ENCODE results near the gene ADCY1. TPM values are rescaled to one million over a fixed set of nuclear protein-coding genes. Genes with fewer than 3 reads are reported as not detected.

Gene ADCY1
- total RNA-seq, 2 experiments from 2014 or later = 0.25 to 0.32 TPM

GRCh38 chr7:45649560-45650346 lies 75.6 kb downstream of the ADCY1 start:
- ChIA-PET CTCF (interaction anchor here (0.6 kb wide), 1 partner anchor 89 kb away, joined by 3 read pairs; no protein-coding TSS in a partner anchor), POLR2A (no interaction called here)

- CTCF ChIA-PET = no interaction called here
- POLR2A ChIA-PET = no interaction called here
Observed at GRCh38 chr7:45650404-45651394, 76.5 kb downstream of the ADCY1 start.

- ChIA-PET POLR2A (no interaction called here), CTCF (no interaction called here)
Observed at GRCh38 chr7:45651540-45651939, 77.4 kb downstream of the ADCY1 start.

DNA sequence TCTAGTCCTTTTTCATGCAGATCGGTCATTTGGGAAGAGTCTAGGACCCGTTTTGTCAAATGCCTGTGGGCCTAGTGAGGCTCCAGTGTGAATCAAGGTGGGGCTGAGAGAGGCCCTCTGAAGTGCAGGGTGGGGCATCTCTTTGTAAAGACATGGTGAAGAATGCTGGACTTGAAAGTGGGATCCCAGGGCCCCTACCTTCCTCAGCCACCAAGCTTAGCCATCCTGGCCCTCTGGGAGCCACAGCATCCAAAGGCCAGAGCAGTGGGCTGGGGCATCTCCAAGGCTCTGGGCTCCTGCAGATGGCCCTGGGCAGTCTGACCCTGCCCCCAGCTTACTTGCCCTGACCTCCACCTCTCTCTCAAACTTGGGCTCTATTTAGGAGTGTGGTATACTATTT lies 78.5 kb downstream of the ADCY1 start:
- ChIA-PET POLR2A (no interaction called here), CTCF (no interaction called here)

DNA sequence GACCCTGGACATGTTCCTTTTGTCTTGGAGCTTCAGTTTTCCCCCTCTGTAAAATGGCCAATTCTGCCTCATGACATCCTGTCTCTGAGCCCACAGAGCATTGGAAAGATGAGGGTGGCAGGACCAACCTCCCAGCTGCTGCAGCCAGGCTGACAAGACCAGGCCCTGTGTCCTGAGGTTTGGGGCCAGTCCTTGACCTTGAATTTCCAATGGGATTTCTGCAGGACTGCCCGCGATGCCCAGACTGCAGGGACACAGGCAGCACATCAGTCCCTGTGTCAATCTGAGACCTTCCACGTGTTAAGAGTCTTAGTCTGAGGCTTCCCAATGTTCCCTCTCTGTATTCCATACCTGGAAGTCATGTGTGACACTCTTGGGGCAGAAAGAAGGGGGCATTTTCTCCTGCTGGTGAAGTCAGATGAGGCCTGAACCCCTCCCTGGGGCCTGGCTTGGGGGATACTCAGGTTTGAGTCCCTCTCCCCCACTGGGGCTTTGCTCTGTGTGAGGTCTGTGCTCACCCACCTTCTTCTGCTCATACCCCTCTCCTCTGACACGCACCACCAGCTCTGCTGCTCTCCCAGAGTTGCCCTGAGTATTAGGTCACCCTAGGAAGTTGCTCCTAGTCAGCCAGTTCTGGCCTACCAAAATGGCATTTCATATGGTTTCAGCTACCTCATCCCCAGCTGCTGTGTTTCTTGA lies 79.2 kb downstream of the ADCY1 start:
- ChIA-PET CTCF (interaction anchor here (1.1 kb wide), 1 partner anchor 9 kb away, joined by 3 read pairs; no protein-coding TSS in a partner anchor), POLR2A (no interaction called here)

- CTCF ChIA-PET = no interaction called here
- POLR2A ChIA-PET = no interaction called here
Observed at GRCh38 chr7:45654341-45654740, 80.2 kb downstream of the ADCY1 start.

GRCh38 chr7:45655539-45655938 lies 81.4 kb downstream of the ADCY1 start:
- ChIA-PET POLR2A (no interaction called here), CTCF (no interaction called here)

- CTCF ChIA-PET = no interaction called here
- POLR2A ChIA-PET = no interaction called here
Observed at GRCh38 chr7:45656431-45656830, 82.3 kb downstream of the ADCY1 start.

GRCh38 chr7:45657136-45657889 lies 83.1 kb downstream of the ADCY1 start:
- ChIA-PET CTCF (no interaction called here), POLR2A (no interaction called here)

DNA sequence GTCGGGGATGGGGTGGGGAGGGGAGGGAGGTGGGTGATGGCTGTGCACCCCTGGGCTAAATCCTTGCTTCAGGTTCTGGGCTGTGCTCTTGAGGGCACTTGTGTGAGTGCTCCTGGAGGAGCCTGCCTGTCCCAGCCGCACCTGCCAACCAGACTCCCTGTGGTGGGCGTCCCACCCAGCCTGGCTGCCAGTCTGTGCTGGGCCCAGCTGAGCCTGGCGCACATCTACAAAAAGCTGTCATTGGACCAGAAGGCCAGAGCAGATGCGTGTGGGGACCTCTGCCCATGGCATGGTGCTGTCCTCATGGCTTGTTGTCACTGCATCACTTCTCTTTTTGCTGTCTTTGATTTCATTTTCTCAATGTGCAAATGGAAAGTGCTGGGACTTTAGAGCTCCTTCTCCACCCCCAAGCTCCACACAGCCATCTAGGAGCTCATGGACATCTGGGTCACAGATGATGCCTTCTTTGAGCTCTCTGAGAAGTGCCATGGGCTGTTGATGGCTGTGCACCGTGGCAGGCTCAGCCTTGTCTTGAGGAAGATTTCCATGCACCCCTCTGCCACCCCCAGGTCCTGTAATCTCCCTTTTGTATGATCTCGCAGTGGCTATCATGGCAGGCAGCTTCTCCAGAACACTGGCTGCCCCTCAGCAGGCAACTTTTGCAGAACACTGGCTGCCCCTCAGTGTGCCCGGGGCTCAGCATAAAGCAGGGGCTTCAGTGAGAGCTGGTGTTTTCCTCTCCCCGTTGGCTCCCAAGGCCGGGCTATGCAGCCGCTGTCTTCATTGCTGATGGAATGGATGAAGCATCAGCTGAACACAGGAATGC lies 83.9 kb downstream of the ADCY1 start:
- CTCF ChIA-PET = no interaction called here
- POLR2A ChIA-PET = no interaction called here

DNA sequence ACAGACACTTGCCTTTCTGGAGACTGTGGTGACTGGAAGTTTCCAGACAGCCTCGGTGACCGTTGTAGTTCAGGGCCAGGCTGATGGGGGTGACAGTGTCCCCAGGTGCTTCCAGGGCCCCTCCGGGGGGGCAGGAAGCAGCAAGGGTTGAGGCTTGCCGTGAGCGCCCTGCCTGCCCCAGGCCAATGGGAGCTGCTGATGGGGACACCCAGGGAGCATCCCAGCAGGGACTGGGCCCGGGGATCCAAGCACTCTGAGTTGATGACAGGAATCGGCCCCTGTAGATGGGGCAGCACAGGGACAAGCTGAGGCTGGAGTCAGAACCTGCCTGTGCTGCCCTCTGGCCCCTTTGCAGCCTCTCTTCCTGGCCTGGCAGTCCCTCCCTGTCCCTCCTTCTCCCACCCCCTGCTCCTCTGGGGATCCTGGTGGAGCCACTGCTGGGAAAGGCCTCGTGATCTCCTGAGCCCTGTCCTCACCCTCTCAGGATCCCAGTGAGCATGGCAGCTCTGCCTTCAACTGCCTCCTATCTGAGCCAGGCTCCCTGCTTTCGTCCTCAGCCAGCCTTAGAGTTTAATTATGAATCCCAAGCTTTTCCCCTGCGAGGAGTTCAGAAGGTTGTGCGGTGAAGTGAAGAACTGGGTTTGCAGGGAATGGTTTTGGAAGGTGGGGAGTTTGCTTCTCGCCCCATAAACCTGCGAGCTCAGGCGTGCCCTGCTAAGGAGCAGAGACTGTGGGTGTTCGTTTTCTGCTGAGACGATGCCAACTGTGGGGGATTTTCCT lies 84.7 kb downstream of the ADCY1 start:
- POLR2A ChIA-PET = no interaction called here
- CTCF ChIA-PET = no interaction called here

DNA sequence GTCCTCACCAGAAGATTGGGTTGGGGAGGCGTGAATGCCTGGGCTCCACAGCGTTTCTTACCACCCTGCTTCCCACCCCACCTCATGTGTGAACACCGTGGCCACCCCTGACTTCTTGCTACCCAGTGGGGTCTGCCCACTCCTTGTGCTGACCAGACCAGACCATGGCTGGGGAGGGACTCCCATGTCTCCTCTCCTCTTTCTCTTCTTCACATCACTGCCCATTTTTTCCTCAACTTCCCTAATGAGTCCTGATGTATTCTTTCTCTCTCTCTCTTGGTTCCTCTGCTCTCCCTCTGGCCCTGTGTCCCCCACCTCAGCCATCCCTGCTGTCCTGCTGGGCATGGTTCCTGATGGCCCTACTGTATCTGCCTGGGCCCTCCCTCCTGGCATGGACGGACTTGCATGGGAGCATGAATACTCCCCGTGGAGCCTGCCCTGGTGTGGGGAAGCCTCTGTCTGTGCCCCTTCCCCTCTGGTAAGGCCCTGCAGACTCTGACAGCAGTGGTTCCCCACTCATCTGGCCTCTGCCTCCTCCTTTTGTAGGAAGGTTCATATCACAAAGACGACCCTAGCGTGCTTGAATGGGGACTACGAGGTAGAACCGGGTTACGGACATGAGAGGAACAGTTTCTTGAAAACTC lies 85.5 kb downstream of the ADCY1 start:
- POLR2A ChIA-PET = no interaction called here

GRCh38 chr7:45660201-45660900 lies 86.2 kb downstream of the ADCY1 start:
- ChIA-PET POLR2A (no interaction called here), CTCF (no interaction called here)

More for the DNA sequence above, 85.5 kb downstream of the ADCY1 start:
- CTCF ChIA-PET = no interaction called here

DNA sequence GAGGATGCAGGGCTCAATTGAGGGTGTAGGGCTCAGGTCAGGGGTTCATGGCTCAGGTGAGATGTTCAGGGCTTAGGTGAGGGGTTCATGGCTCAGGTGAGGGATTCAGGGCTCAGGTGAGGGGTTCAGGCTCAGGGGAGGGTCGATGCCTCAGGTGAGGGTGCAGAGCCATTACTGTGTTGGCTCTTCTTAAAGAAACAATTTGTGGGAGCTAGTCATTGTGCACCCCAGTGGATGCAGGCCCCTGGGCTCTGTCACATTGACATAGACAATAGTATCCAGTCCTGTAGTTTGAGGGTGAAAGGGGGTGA lies 86.7 kb downstream of the ADCY1 start:
- ChIA-PET POLR2A (no interaction called here), CTCF (no interaction called here)

GRCh38 chr7:45661302-45661995 lies 87.3 kb downstream of the ADCY1 start:
- CTCF ChIA-PET = interaction anchor here (1.4 kb wide), 1 partner anchor 8 kb away, joined by 3 read pairs; no protein-coding TSS in a partner anchor

GRCh38 chr7:45662018-45662417 lies 87.8 kb downstream of the ADCY1 start:
- ChIA-PET CTCF (interaction anchor here (1.4 kb wide), 1 partner anchor 9 kb away, joined by 3 read pairs; no protein-coding TSS in a partner anchor), POLR2A (no interaction called here)

More at GRCh38 chr7:45661302-45661995, 87.3 kb downstream of the ADCY1 start:
- POLR2A ChIA-PET = no interaction called here

All from activated CD8-positive, alpha-beta memory T cell treated with anti-CD3 and anti-CD28 coated beads for 36 hours (primary cell).